Measurements from ENCODE around the gene CTDNEP1. TPM values are rescaled to one million over a fixed set of nuclear protein-coding genes. Genes with fewer than 3 reads are reported as not detected.

The CTDNEP1 gene
- total RNA-seq, 1 donor from 2014 or later = 179 TPM

DNA sequence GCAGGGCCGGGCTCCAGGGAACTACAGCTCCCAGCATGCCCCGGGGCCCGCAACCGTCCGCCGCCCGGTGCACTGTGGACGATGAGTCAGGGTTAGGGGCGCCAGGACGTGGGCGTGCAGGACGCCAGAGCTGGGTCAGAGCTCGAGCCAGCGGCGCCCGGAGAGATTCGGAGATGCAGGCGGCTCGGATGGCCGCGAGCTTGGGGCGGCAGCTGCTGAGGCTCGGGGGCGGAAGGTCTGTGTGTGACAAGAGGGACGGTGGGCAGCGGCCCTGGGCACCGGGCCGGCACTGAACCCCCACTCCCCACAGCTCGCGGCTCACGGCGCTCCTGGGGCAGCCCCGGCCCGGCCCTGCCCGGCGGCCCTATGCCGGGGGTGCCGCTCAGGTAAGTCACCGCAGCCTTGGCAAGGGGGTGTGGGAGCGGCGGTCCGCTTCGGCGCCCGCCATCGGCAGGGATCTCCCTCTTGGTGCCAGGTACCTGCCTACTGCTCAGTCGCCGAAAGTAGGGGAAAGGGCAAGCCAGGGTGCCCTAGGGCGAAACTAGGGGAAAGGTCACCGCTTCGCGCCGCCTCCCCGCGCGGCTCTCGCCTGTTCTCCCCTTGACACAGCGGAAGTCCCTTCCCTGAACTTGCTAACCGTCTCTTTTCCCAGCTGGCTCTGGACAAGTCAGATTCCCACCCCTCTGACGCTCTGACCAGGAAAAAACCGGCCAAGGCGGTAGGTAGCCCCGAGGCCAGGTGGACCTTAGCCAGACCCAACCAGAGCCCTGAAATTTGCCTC is 31.5 kb downstream of the CTDNEP1 start, which contains the start of the genes ACADVL and DLG4:
Gene ACADVL, plus strand, starts transcription at position 127 of the 781 bp plus-strand sequence. Its CDS starts 47 bp downstream, at position 174.
Gene DLG4, minus strand, starts transcription at position 25 of the 781 bp plus-strand sequence.
- H3K4me1 Mint-ChIP-seq = peaks cover 57% of the 10 kb centered on the region

DNA sequence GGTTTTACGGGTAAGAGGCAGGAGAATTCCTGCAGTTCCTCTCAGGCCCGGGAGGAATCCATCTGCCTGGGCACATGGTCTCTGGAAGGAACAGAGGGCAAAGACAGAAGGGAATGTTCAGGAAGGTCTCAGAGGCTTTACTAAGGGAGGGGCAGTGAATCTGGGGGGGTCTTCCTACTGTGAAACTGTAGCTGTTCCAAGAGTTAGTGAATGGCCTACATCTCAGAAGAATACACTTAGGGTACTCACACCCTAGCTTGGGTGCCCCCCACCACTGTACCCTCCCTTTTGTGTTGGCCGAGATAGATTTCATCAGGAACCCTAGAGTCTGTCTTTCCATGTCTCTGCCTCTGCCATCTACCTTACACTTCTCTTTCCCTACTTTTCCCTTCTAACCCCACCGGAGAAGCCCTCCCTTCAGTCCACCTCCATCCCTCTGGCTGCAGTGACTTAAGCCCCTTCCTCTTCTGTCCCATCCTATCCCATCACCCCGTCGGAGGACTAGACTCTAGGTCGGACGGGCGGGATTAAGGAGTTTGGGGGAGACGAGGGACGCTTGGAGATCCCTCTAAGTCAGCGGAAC is 32.2 kb downstream of the CTDNEP1 start:
- peaks cover 9% of the 10 kb centered on the region for H3K36me3 Mint-ChIP-seq (ENCODE audit: low read depth)
- TF ChIP-seq, protein P1, sequence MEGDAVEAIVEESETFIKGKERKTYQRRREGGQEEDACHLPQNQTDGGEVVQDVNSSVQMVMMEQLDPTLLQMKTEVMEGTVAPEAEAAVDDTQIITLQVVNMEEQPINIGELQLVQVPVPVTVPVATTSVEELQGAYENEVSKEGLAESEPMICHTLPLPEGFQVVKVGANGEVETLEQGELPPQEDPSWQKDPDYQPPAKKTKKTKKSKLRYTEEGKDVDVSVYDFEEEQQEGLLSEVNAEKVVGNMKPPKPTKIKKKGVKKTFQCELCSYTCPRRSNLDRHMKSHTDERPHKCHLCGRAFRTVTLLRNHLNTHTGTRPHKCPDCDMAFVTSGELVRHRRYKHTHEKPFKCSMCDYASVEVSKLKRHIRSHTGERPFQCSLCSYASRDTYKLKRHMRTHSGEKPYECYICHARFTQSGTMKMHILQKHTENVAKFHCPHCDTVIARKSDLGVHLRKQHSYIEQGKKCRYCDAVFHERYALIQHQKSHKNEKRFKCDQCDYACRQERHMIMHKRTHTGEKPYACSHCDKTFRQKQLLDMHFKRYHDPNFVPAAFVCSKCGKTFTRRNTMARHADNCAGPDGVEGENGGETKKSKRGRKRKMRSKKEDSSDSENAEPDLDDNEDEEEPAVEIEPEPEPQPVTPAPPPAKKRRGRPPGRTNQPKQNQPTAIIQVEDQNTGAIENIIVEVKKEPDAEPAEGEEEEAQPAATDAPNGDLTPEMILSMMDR (conservative IDR thresholded peaks at IDR 0.05) = no peak
- peaks cover 64% of the 10 kb centered on the region for H3K4me1 Mint-ChIP-seq
- DNase-seq (ENCODE audit: low read depth, low spot score) = no peak
- peak overlapping the region; percentile 98 for H3K4me3 Mint-ChIP-seq
- peaks cover 49% of the 10 kb centered on the region for H3K27me3 Mint-ChIP-seq (ENCODE audit: low read depth)
- no peaks in the 10 kb centered on the region for H3K9me3 Mint-ChIP-seq
- H3K27ac Mint-ChIP-seq (ENCODE audit: unreplicated experiment) = peak overlapping the region; percentile 99

More for the DNA sequence above, 31.5 kb downstream of the CTDNEP1 start, which contains the start of the genes ACADVL and DLG4:
- DNase-seq (ENCODE audit: low read depth, low spot score) = peak; percentile 80
- Mint-ChIP-seq H3K27me3 (ENCODE audit: low read depth) (peaks cover 43% of the 10 kb centered on the region), H3K4me3 (peak within 1 kb of the TSS; percentile 98), H3K27ac (ENCODE audit: unreplicated experiment) (peak within 1 kb of the TSS; percentile 99), H3K9me3 (no peaks in the 10 kb centered on the region), H3K36me3 (ENCODE audit: low read depth) (peaks cover 9% of the 10 kb centered on the region)
- TF ChIP-seq, protein P1 (conservative IDR thresholded peaks at IDR 0.05) = no peak

DNA sequence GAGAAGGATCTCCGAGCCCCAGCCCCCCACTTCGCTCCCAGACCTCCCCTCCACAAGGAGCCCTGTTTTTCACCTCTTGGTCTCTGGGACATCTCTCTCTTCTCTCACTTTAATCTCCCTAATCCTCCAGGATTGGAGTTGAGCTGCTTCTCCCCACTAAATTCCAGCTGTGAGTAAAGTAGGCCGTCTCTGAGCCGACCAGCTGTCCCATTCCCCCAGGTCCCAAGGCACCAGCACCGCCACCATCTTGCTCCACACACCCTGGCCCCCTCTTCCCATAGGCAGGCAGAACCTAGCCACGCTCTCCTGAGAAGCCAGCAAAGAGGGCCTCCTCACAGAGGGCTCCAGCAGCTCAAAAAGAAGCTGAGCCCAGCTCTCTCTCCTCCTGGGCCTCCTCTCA is 32.8 kb downstream of the CTDNEP1 start:
- Mint-ChIP-seq H3K27me3 (ENCODE audit: low read depth) (peaks cover 54% of the 10 kb centered on the region), H3K36me3 (ENCODE audit: low read depth) (peaks cover 5% of the 10 kb centered on the region), H3K4me1 (peaks cover 69% of the 10 kb centered on the region), H3K27ac (ENCODE audit: unreplicated experiment) (peak overlapping the region; percentile 67), H3K9me3 (no peaks in the 10 kb centered on the region), H3K4me3 (peak overlapping the region; percentile 98)
- DNase-seq (ENCODE audit: low read depth, low spot score) = no peak
- TF ChIP-seq, protein P1 (conservative IDR thresholded peaks at IDR 0.05) = no peak

DNA sequence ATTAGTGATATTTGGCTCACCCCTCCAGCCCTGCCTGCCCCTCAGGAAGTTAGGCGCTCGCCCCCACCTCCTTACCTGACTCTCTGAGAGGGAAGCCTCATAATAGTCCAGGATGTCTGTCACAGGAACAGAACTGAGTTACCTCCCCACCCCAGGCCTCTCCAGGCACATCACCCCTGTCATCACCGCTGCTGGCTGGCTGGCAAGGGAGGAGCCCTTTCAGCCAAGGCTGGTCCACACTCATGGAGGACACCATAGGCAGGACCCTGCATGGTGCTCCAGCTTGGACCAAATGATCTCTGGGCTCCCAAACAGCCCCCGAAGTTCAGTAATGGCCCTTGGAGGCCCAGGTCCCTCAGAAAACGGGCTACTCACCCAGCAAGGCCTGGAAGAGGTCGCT is 33.4 kb downstream of the CTDNEP1 start:
- Mint-ChIP-seq H3K36me3 (ENCODE audit: low read depth) (no peaks in the 10 kb centered on the region), H3K4me1 (peaks cover 75% of the 10 kb centered on the region), H3K27me3 (ENCODE audit: low read depth) (peaks cover 54% of the 10 kb centered on the region), H3K27ac (ENCODE audit: unreplicated experiment) (no peak overlapping the region), H3K9me3 (no peaks in the 10 kb centered on the region), H3K4me3 (peak overlapping the region; percentile 98)
- DNase-seq (ENCODE audit: low read depth, low spot score) = no peak
- TF ChIP-seq, protein P1 (conservative IDR thresholded peaks at IDR 0.05) = no peak

DNA sequence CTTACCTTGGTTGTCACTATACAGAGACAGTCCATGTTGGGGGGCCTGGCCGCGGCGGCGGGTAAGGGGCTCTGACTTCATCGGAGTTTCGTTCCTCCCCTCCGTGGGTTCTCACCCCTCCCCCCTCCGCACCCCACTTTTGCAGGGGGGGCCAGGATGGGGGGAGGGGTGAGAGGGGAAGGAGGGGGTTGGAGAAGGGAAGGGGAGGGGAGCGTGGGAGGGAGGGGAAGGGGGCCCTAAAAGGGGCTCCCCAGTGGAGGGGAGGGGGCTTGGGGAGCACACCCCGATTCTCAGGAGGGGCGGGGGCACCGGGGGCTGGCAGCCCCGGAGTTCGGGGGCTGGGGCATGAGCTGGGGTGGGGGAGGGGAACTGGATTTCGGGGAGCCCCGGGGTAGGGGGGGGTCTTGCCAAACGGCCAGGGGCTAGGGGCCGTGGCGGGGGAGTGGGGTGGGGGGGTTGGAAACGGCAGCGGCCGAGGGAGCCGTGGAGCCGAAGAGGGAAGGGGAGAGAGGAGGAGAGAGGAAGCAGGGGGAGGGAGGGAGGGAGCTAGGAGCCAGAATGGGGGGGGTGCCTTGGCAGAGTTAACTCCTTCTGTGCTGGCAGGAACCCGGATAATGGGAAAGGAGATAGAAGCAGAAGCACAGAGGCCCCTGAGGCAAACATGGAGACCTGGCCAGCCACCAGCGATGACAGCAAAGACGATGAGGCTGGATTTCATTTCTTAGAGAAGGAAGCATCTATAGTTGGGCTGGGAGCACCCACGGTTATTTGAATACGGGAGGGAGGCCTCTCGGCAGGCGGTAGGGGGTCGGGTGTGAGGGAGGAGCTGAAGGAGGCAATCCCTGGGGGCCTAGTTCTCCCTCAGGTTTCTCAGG is 34.2 kb downstream of the CTDNEP1 start:
- Mint-ChIP-seq H3K36me3 (ENCODE audit: low read depth) (no peaks in the 10 kb centered on the region), H3K4me3 (peak overlapping the region; percentile 98), H3K4me1 (peaks cover 78% of the 10 kb centered on the region), H3K9me3 (no peaks in the 10 kb centered on the region), H3K27me3 (ENCODE audit: low read depth) (peaks cover 54% of the 10 kb centered on the region), H3K27ac (ENCODE audit: unreplicated experiment) (peak overlapping the region; percentile 93)
- DNase-seq (ENCODE audit: low read depth, low spot score) = peak; percentile 56
- TF ChIP-seq, protein P1 (conservative IDR thresholded peaks at IDR 0.05) = no peak
